ENCODE results near the gene HIPK2.

Gene HIPK2

GRCh38 chr7:139651308-139651707, 126.5 kb downstream of the HIPK2 start:
- POLR2A ChIA-PET = interaction anchor here (1.1 to 1.5 kb wide), 2 partner anchors 12 to 22 kb away, joined by 3 to 4 read pairs; no protein-coding TSS in a partner anchor
- DNase-seq (ENCODE audit: extremely low spot score) = no peak
- TF ChIP-seq CTCF (IDR thresholded peaks at IDR 0.05; ENCODE audit: control extremely low read depth, extremely low read depth, low read depth, missing control alignments) = no peak
- CTCF ChIA-PET = interaction anchor here (1.0 to 2.9 kb wide), 8 partner anchors 8 to 351 kb away, joined by 3 to 7 read pairs (median 6); no protein-coding TSS in a partner anchor

DNA sequence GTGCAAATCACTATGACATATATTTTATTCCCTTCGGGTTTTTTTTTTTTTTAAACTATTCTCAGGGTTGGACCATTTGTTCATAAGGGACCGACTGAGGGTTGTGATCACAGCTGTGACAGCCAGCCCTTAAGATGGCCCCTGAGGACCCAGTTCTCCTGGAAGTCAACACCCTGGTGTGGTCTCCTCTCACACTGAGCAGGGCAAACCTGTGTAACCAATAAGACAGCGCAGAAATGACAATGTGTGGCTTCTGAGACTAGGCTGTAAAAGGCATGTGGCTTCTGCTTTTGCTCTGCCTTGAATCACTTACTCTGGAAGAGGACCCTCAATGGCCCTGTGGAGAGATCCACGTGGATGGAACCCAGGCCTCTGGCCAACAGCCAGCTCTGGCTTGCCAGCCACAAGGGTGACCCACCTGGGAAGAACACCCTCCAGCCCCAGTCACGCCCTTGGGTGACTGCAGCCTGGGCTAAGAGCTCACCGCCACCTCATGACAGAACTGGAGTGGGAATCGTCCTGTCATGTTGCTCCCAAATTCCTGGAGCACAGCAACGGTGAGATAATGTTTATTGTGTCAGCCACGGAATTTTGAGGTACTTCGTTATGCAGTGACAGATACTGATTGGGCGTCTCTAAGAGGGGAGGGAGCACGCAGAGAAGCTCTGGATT, 127.2 kb downstream of the HIPK2 start:
- no peak for DNase-seq (ENCODE audit: extremely low spot score)
- POLR2A ChIA-PET = interaction anchor here (1.1 to 1.5 kb wide), 2 partner anchors 13 to 22 kb away, joined by 3 to 4 read pairs; no protein-coding TSS in a partner anchor
- TF ChIP-seq CTCF (IDR thresholded peaks at IDR 0.05; ENCODE audit: control extremely low read depth, extremely low read depth, low read depth, missing control alignments) = no peak
- CTCF ChIA-PET = interaction anchor here (1.0 to 2.9 kb wide), 7 partner anchors 8 to 128 kb away, joined by 3 to 7 read pairs (median 6); no protein-coding TSS in a partner anchor

- POLR2A ChIA-PET = no interaction called here
- DNase-seq (ENCODE audit: extremely low spot score) = peak; percentile 83
- no peak for TF ChIP-seq CTCF (IDR thresholded peaks at IDR 0.05; ENCODE audit: control extremely low read depth, extremely low read depth, low read depth, missing control alignments)
- CTCF ChIA-PET = interaction anchor here (0.7 to 6.0 kb wide), 7 partner anchors 9 to 353 kb away, joined by 3 to 125 read pairs (median 35); partner anchors contain the start of gene HIPK2
These were observed 128.8 kb downstream of the HIPK2 start for GRCh38 chr7:139648941-139649425.

- no peak for TF ChIP-seq CTCF (IDR thresholded peaks at IDR 0.05; ENCODE audit: control extremely low read depth, extremely low read depth, low read depth, missing control alignments)
- CTCF ChIA-PET = interaction anchor here (0.7 to 6.0 kb wide), 10 partner anchors 9 to 354 kb away, joined by 3 to 125 read pairs (median 30); partner anchors contain the start of gene HIPK2
- no peak for DNase-seq (ENCODE audit: extremely low spot score)
- POLR2A ChIA-PET = interaction anchor here (0.9 kb wide), 1 partner anchor 35 kb away, joined by 3 read pairs; no protein-coding TSS in a partner anchor
These were observed 129.4 kb downstream of the HIPK2 start for GRCh38 chr7:139648391-139648861.

- no peak for DNase-seq (ENCODE audit: extremely low spot score)
- TF ChIP-seq CTCF (IDR thresholded peaks at IDR 0.05; ENCODE audit: control extremely low read depth, extremely low read depth, low read depth, missing control alignments) = no peak
- POLR2A ChIA-PET = interaction anchor here (0.9 to 1.3 kb wide), 2 partner anchors 36 to 61 kb away, joined by 3 read pairs; no protein-coding TSS in a partner anchor
- CTCF ChIA-PET = interaction anchor here (0.6 to 6.0 kb wide), 24 partner anchors 8 to 354 kb away, joined by 3 to 125 read pairs (median 10); partner anchors contain the start of gene HIPK2
These were observed 129.9 kb downstream of the HIPK2 start for GRCh38 chr7:139647814-139648390.

DNA sequence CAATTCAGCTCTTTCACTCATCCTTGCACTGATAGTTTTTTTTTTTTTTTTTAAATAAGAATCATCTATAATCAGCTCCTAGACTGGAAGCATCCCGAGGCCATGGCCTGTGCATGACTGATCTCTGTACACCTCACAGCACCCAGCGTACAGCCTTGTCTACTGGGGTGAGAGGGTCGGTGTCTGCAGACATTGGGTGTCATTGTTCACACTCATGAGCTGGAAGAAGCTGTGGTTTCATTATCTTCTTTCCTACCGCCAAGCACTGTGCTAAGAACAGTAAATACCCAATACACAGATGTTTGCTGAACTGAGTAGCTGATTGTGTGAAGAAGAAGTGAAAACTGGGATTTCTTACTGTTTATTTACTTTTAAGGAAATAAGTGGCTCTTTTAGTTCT, 130.7 kb downstream of the HIPK2 start:
- ChIA-PET POLR2A (interaction anchor here (0.7 to 1.3 kb wide), 2 partner anchors 61 to 118 kb away, joined by 3 to 4 read pairs; no protein-coding TSS in a partner anchor), CTCF (interaction anchor here (0.6 to 6.0 kb wide), 45 partner anchors 9 to 355 kb away, joined by 3 to 125 read pairs (median 5); partner anchors contain the start of gene HIPK2)
- TF ChIP-seq CTCF (IDR thresholded peaks at IDR 0.05; ENCODE audit: control extremely low read depth, extremely low read depth, low read depth, missing control alignments) = no peak
- peak; percentile 41 for DNase-seq (ENCODE audit: extremely low spot score)

All from GM10248 (cell line).